ENCODE data around the gene FGD2.

The FGD2 gene

GRCh38 chr6:37027036-37027720, 21.7 kb downstream of the FGD2 start:
- Histone ChIP-seq H3K4me3 (ENCODE audit: insufficient read depth, low read length, poor library complexity, severe bottlenecking) (no peak overlapping the region), H3K9me3 (ENCODE audit: insufficient read depth, low read length) (peaks cover 7% of the 10 kb centered on the region), H3K79me2 (ENCODE audit: insufficient read depth, low read length) (no peaks in the 10 kb centered on the region), H3K36me3 (ENCODE audit: low read length) (peaks cover 10% of the 10 kb centered on the region), H3K4me2 (ENCODE audit: low read depth, low read length, poor library complexity, severe bottlenecking) (no peak overlapping the region), H3K27me3 (ENCODE audit: low read length) (no peaks in the 10 kb centered on the region), H3K9me2 (replicated peaks; ENCODE audit: insufficient read depth, low read length) (no peaks in the 10 kb centered on the region), H2AFZ (ENCODE audit: low read depth, low read length, severe bottlenecking) (no peak overlapping the region), H3F3A (ENCODE audit: insufficient read depth) (no peaks in the 10 kb centered on the region), H4K20me1 (ENCODE audit: low read depth, low read length) (no peaks in the 10 kb centered on the region), H3K27ac (ENCODE audit: low read depth, low read length) (no peak overlapping the region), H3K9ac (ENCODE audit: low read length) (no peak overlapping the region)
- TF ChIP-seq CTCF (IDR thresholded peaks at IDR 0.05; ENCODE audit: insufficient read depth, low read length, poor library complexity, severe bottlenecking) (no peak), EZH2phosphoT487 (conservative IDR thresholded peaks at IDR 0.05; ENCODE audit: low read length) (no peak)

GRCh38 chr6:37027811-37028469, 22.5 kb downstream of the FGD2 start:
- Histone ChIP-seq H3K9me3 (ENCODE audit: insufficient read depth, low read length) (peaks cover 7% of the 10 kb centered on the region), H2AFZ (ENCODE audit: low read depth, low read length, severe bottlenecking) (no peak overlapping the region), H3K27me3 (ENCODE audit: low read length) (no peaks in the 10 kb centered on the region), H3K36me3 (ENCODE audit: low read length) (peaks cover 10% of the 10 kb centered on the region), H3K9me2 (replicated peaks; ENCODE audit: insufficient read depth, low read length) (no peaks in the 10 kb centered on the region), H3K4me2 (ENCODE audit: low read depth, low read length, poor library complexity, severe bottlenecking) (no peak overlapping the region), H4K20me1 (ENCODE audit: low read depth, low read length) (no peaks in the 10 kb centered on the region), H3K79me2 (ENCODE audit: insufficient read depth, low read length) (no peaks in the 10 kb centered on the region), H3F3A (ENCODE audit: insufficient read depth) (no peaks in the 10 kb centered on the region), H3K27ac (ENCODE audit: low read depth, low read length) (no peak overlapping the region), H3K9ac (ENCODE audit: low read length) (no peak overlapping the region), H3K4me3 (ENCODE audit: insufficient read depth, low read length, poor library complexity, severe bottlenecking) (no peak overlapping the region)
- TF ChIP-seq EZH2phosphoT487 (conservative IDR thresholded peaks at IDR 0.05; ENCODE audit: low read length), result no peak
- TF ChIP-seq CTCF (IDR thresholded peaks at IDR 0.05; ENCODE audit: insufficient read depth, low read length, poor library complexity, severe bottlenecking), result no peak

- Histone ChIP-seq H2AFZ (ENCODE audit: low read depth, low read length, severe bottlenecking) (no peak overlapping the region), H3K9me3 (ENCODE audit: insufficient read depth, low read length) (peaks cover 7% of the 10 kb centered on the region), H3K27me3 (ENCODE audit: low read length) (no peaks in the 10 kb centered on the region), H3K9me2 (replicated peaks; ENCODE audit: insufficient read depth, low read length) (no peaks in the 10 kb centered on the region), H3K79me2 (ENCODE audit: insufficient read depth, low read length) (no peaks in the 10 kb centered on the region), H3K4me2 (ENCODE audit: low read depth, low read length, poor library complexity, severe bottlenecking) (no peak overlapping the region), H3K4me3 (ENCODE audit: insufficient read depth, low read length, poor library complexity, severe bottlenecking) (no peak overlapping the region), H3K36me3 (ENCODE audit: low read length) (peaks cover 10% of the 10 kb centered on the region), H3K9ac (ENCODE audit: low read length) (no peak overlapping the region), H3K27ac (ENCODE audit: low read depth, low read length) (no peak overlapping the region), H3F3A (ENCODE audit: insufficient read depth) (no peaks in the 10 kb centered on the region), H4K20me1 (ENCODE audit: low read depth, low read length) (no peaks in the 10 kb centered on the region)
- TF ChIP-seq EZH2phosphoT487 (conservative IDR thresholded peaks at IDR 0.05; ENCODE audit: low read length), result no peak
- peak; percentile 63 for TF ChIP-seq CTCF (IDR thresholded peaks at IDR 0.05; ENCODE audit: insufficient read depth, low read length, poor library complexity, severe bottlenecking)
Measured at GRCh38 chr6:37029249-37029971, 24.0 kb downstream of the FGD2 start.
